ENCODE results near the gene ACKR1. TPM values are rescaled to one million over a fixed set of nuclear protein-coding genes. Genes with fewer than 3 reads are reported as not detected.

ACKR1 gene
- total and polyA plus RNA-seq, 2 donors from 2014 or later, result 3.4 to 142 TPM

GRCh38 chr1:159196543-159196942 lies 8.1 kb upstream of the ACKR1 start:
- FAIRE-seq, result no peak
- TF ChIP-seq, protein P1, sequence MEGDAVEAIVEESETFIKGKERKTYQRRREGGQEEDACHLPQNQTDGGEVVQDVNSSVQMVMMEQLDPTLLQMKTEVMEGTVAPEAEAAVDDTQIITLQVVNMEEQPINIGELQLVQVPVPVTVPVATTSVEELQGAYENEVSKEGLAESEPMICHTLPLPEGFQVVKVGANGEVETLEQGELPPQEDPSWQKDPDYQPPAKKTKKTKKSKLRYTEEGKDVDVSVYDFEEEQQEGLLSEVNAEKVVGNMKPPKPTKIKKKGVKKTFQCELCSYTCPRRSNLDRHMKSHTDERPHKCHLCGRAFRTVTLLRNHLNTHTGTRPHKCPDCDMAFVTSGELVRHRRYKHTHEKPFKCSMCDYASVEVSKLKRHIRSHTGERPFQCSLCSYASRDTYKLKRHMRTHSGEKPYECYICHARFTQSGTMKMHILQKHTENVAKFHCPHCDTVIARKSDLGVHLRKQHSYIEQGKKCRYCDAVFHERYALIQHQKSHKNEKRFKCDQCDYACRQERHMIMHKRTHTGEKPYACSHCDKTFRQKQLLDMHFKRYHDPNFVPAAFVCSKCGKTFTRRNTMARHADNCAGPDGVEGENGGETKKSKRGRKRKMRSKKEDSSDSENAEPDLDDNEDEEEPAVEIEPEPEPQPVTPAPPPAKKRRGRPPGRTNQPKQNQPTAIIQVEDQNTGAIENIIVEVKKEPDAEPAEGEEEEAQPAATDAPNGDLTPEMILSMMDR (IDR thresholded peaks at IDR 0.05; ENCODE audit: borderline replicate concordance, extremely low read depth, insufficient read depth), result no peak
- DNase-seq, result no peak
- H3K27me3 ChIP-seq (ENCODE audit: control insufficient read depth, insufficient read depth, low read length), result no peaks in the 10 kb centered on the region
- no peaks in the 10 kb centered on the region for H3K4me1 ChIP-seq (ENCODE audit: control insufficient read depth in 2 of 3, insufficient read depth in 2 of 3, low read depth in 1 of 3, low read length in 3 of 3)
- no peaks in the 10 kb centered on the region for H3K36me3 ChIP-seq (ENCODE audit: control insufficient read depth in 2 of 3, insufficient read depth in 3 of 3, low read length in 3 of 3)
- H3K9me3 ChIP-seq (ENCODE audit: control insufficient read depth in 2 of 3, insufficient read depth in 1 of 3, low read length in 3 of 3), result no peaks in the 10 kb centered on the region
- no peak overlapping the region for H3K27ac ChIP-seq (ENCODE audit: low read depth in 2 of 2, low read length in 2 of 2)
- intact Hi-C loops (cut with DNase I), result no loop called here
- no peak overlapping the region for H3K9ac ChIP-seq (ENCODE audit: low read length in 3 of 3)
- H3K4me3 ChIP-seq (ENCODE audit: low read length in 3 of 3), result no peak overlapping the region

DNA sequence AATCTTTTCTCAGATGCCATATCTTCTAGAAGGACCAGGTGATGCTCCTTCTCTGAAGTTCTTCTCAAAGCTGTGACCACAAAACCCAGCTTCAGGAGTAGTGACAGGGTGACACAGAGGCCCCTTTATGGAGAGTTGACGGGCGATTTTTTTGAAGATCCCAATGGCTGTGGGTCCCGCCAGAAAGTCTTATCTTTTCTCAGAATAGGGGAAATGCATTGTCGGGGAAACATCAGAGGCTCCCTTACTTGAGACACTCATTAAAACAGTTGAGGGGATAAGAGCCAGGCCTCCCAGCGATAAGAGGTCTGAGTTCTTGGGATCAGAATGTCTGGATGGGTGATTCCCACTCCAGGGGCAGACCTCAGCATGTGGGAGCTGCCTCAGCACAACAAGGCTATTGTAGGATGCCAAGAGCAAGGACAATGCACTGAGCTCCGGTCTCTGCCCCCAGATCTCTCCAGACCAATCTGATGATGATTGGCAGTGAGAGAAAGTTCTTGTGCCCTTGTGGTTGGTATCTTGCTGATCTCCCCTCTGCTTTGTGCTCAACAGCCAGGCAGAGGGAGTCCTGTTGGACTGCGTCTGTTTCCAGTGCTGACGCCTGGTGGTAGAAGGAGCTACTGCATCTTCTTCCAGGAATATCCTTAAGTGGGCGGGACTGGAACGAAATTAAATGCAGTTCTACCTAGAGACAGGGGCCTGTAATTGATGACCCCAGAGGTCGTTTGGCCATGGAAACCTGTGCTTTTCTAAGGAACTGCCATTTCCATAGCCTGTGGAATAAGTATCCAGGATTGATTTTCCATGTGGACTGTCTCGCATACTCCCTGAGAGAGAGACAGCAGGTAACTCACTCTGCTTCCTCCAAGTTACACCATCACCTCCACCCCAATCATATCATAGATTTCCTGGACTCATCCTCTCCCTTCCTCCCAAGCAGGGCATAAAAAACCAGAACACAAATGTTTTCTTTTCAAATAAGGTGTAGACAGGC lies 6.8 kb upstream of the ACKR1 start:
- no peaks in the 10 kb centered on the region for H3K36me3 ChIP-seq (ENCODE audit: control insufficient read depth in 2 of 3, insufficient read depth in 3 of 3, low read length in 3 of 3)
- no peak overlapping the region for H3K27ac ChIP-seq (ENCODE audit: low read depth in 2 of 2, low read length in 2 of 2)
- TF ChIP-seq, protein P1 (IDR thresholded peaks at IDR 0.05; ENCODE audit: borderline replicate concordance, extremely low read depth, insufficient read depth), result peak; percentile 93
- H3K9ac ChIP-seq (ENCODE audit: low read length in 3 of 3), result no peak overlapping the region
- intact Hi-C loops (cut with DNase I), result no loop called here
- no peaks in the 10 kb centered on the region for H3K27me3 ChIP-seq (ENCODE audit: control insufficient read depth, insufficient read depth, low read length)
- H3K4me3 ChIP-seq (ENCODE audit: low read length in 3 of 3), result no peak overlapping the region
- FAIRE-seq (peak; percentile 17), DNase-seq (peak in 4 of 5 donors; percentile 62 to 78 (median 77))
- H3K9me3 ChIP-seq (ENCODE audit: control insufficient read depth in 2 of 3, insufficient read depth in 1 of 3, low read length in 3 of 3), result no peaks in the 10 kb centered on the region
- no peaks in the 10 kb centered on the region for H3K4me1 ChIP-seq (ENCODE audit: control insufficient read depth in 2 of 3, insufficient read depth in 2 of 3, low read depth in 1 of 3, low read length in 3 of 3)

- Histone ChIP-seq H3K27ac (ENCODE audit: low read depth in 2 of 2, low read length in 2 of 2) (no peak overlapping the region), H3K9ac (ENCODE audit: low read length in 3 of 3) (no peak overlapping the region), H3K4me1 (ENCODE audit: control insufficient read depth in 2 of 3, insufficient read depth in 2 of 3, low read depth in 1 of 3, low read length in 3 of 3) (no peaks in the 10 kb centered on the region), H3K9me3 (ENCODE audit: control insufficient read depth in 2 of 3, insufficient read depth in 1 of 3, low read length in 3 of 3) (no peaks in the 10 kb centered on the region), H3K4me3 (ENCODE audit: low read length in 3 of 3) (no peak overlapping the region), H3K36me3 (ENCODE audit: control insufficient read depth in 2 of 3, insufficient read depth in 3 of 3, low read length in 3 of 3) (no peaks in the 10 kb centered on the region), H3K27me3 (ENCODE audit: control insufficient read depth, insufficient read depth, low read length) (no peaks in the 10 kb centered on the region)
- TF ChIP-seq, protein P1 (IDR thresholded peaks at IDR 0.05; ENCODE audit: borderline replicate concordance, extremely low read depth, insufficient read depth), result no peak
- intact Hi-C loops (cut with DNase I), result no loop called here
- no peak for FAIRE-seq
- DNase-seq, result no peak
These were observed 4.8 kb upstream of the ACKR1 start for GRCh38 chr1:159199901-159200300.

Measured in kidney (tissue), 14 donors.